WTC11 (cell line): ENCODE results near the gene CPN1. TPM values are rescaled to one million over a fixed set of nuclear protein-coding genes. Genes with fewer than 3 reads are reported as not detected.
A peak's percentile ranks its signal among the peaks of the same experiment; 100 is the strongest.

ENCODE experiments used
- ATAC-seq: fragments of 200-7000 bp; cut with Tn5 transposase; 2 replicates; pipeline ENCODE4 v1.10.0; 2021; ENCODE audit warnings: mild to moderate bottlenecking, moderate library complexity
- CTCF ChIA-PET: fragments of 300-600 bp; sonication (Branson Sonifier 250); formaldehyde crosslinking; loops from one replicate; lab custom pipeline; 2021; ENCODE audit warnings: antibody characterized with exemption; lab: Charles Lee
- POLR2A ChIA-PET: fragments of 350-600 bp; sonication (Branson Sonifier 250); formaldehyde crosslinking; loops from one replicate; lab custom pipeline; 2021; ENCODE audit warnings: antibody characterized with exemption; lab: Charles Lee
- DNase-seq: peaks from one replicate; pipeline ENCODE4 v3.0.0; 2021; ENCODE audit warnings: low spot score
- H3K27ac Mint-ChIP-seq: 2 replicates; pipeline ENCODE4 v1.8.0; 2021; ENCODE audit warnings: mixed read lengths
- H3K27me3 Mint-ChIP-seq: 2 replicates; pipeline ENCODE4 v1.8.0; 2021; ENCODE audit warnings: low read depth, mild to moderate bottlenecking, moderate library complexity, mixed read lengths
- H3K36me3 Mint-ChIP-seq: 2 replicates; pipeline ENCODE4 v1.8.0; 2021; ENCODE audit warnings: mixed read lengths
- H3K4me1 Mint-ChIP-seq: 2 replicates; pipeline ENCODE4 v1.8.0; 2022; ENCODE audit warnings: mixed read lengths
- H3K4me3 Mint-ChIP-seq: 2 replicates; pipeline ENCODE4 v1.8.0; 2021; ENCODE audit warnings: mild to moderate bottlenecking, moderate library complexity, mixed read lengths
- H3K9me3 Mint-ChIP-seq: 2 replicates; pipeline ENCODE4 v1.8.0; 2021; ENCODE audit warnings: mixed read lengths
- ATF2 ChIP-seq: sonication (generic); formaldehyde crosslinking; IDR thresholded peaks from 2 replicates; pipeline ENCODE4 v1.8.1; 2022; ENCODE audit warnings: low read depth, missing genetic modification reagents, borderline replicate concordance
- ATF6 ChIP-seq: sonication (generic); formaldehyde crosslinking; IDR thresholded peaks from 2 replicates; pipeline ENCODE4 v1.8.1; 2023; ENCODE audit warnings: mild to moderate bottlenecking, missing genetic modification reagents
- CBFB ChIP-seq: sonication (generic); formaldehyde crosslinking; IDR thresholded peaks from 2 replicates; pipeline ENCODE4 v1.8.1; 2022; ENCODE audit warnings: mild to moderate bottlenecking, low read depth, missing genetic modification reagents
- CDX4 ChIP-seq: fragments of 250-450 bp; sonication (Bioruptor Pico); IDR thresholded peaks from 2 replicates; pipeline ENCODE4 v1.9.0; 2021; ENCODE audit warnings: moderate library complexity, mild to moderate bottlenecking, inconsistent platforms, borderline replicate concordance
- E2F1 ChIP-seq: sonication (generic); formaldehyde crosslinking; IDR thresholded peaks from 2 replicates; pipeline ENCODE4 v1.8.0; 2022; ENCODE audit warnings: mild to moderate bottlenecking, missing genetic modification reagents
- ELF4 ChIP-seq: sonication (generic); formaldehyde crosslinking; IDR thresholded peaks from 2 replicates; pipeline ENCODE4 v1.8.1; 2022; ENCODE audit warnings: low read depth, mild to moderate bottlenecking, moderate library complexity, missing genetic modification reagents
- ESRRA ChIP-seq: sonication (generic); formaldehyde crosslinking; IDR thresholded peaks from 2 replicates; pipeline ENCODE4 v1.8.1; 2022; ENCODE audit warnings: mild to moderate bottlenecking, missing genetic modification reagents, borderline replicate concordance
- FOXK1 ChIP-seq: sonication (generic); formaldehyde crosslinking; IDR thresholded peaks from 2 replicates; pipeline ENCODE4 v1.8.0; 2022; ENCODE audit warnings: mild to moderate bottlenecking, moderate library complexity, missing genetic modification reagents
- JUN ChIP-seq: sonication (generic); formaldehyde crosslinking; IDR thresholded peaks from 2 replicates; pipeline ENCODE4 v1.8.0; 2023; ENCODE audit warnings: mild to moderate bottlenecking, missing genetic modification reagents
- MAX ChIP-seq: sonication (generic); formaldehyde crosslinking; IDR thresholded peaks from 2 replicates; pipeline ENCODE4 v1.8.0; 2022; ENCODE audit warnings: mild to moderate bottlenecking, missing genetic modification reagents
- MXD4 ChIP-seq: fragments of 250-450 bp; sonication (Bioruptor Pico); IDR thresholded peaks from 2 replicates; pipeline ENCODE4 v1.8.0; 2021; ENCODE audit warnings: mild to moderate bottlenecking, moderate library complexity, borderline replicate concordance
- SMAD3 ChIP-seq: sonication (generic); formaldehyde crosslinking; IDR thresholded peaks from 2 replicates; pipeline ENCODE4 v1.8.0; 2022; ENCODE audit warnings: missing genetic modification reagents, mild to moderate bottlenecking, borderline replicate concordance
- TP53 ChIP-seq: sonication (generic); formaldehyde crosslinking; IDR thresholded peaks from 2 replicates; pipeline ENCODE4 v1.8.1; 2023; ENCODE audit warnings: mild to moderate bottlenecking, missing genetic modification reagents
- ZBTB43 ChIP-seq: sonication (generic); formaldehyde crosslinking; IDR thresholded peaks from 2 replicates; pipeline ENCODE4 v1.8.1; 2023; ENCODE audit warnings: mild to moderate bottlenecking, missing genetic modification reagents
- ZNF121 ChIP-seq: sonication (generic); formaldehyde crosslinking; IDR thresholded peaks from 2 replicates; pipeline ENCODE4 v1.8.0; 2023; ENCODE audit warnings: missing genetic modification reagents
- ZNF232 ChIP-seq: sonication (generic); formaldehyde crosslinking; IDR thresholded peaks from 2 replicates; pipeline ENCODE4 v1.8.0; 2022; ENCODE audit warnings: mild to moderate bottlenecking, missing genetic modification reagents
- ZNF281 ChIP-seq: sonication (generic); formaldehyde crosslinking; IDR thresholded peaks from 2 replicates; pipeline ENCODE4 v1.8.0; 2023; ENCODE audit warnings: mild to moderate bottlenecking, missing genetic modification reagents
- ZNF396 ChIP-seq: fragments of 250-450 bp; sonication (Bioruptor Pico); IDR thresholded peaks from 2 replicates; pipeline ENCODE4 v1.8.0; 2021; ENCODE audit warnings: mild to moderate bottlenecking, moderate library complexity, borderline replicate concordance
- ZNF423 ChIP-seq: fragments of 250-450 bp; sonication (Bioruptor Pico); IDR thresholded peaks from 2 replicates; pipeline ENCODE4 v2.1.2; 2022; ENCODE audit warnings: mild to moderate bottlenecking, moderate library complexity
- total RNA-seq: library from RNA; stranded (reverse); gene quantifications from 3 replicates; pipeline ENCODE4 v1.2.3, GENCODE V29; 2021

The CPN1 gene
- total RNA-seq, 1 experiment from 2014 or later = 0.42 TPM

GRCh38 chr10:100119726-100120125 lies 38.1 kb upstream of the CPN1 start:
- no peak for TF ChIP-seq FOXK1 (CRISPR knock-in tag)
- no peak for TF ChIP-seq MAX
- TF ChIP-seq E2F1 (CRISPR knock-in tag) = no peak
- TF ChIP-seq ATF2 (CRISPR knock-in tag) = no peak
- TF ChIP-seq JUN (CRISPR knock-in tag) = no peak
- no peak for TF ChIP-seq ELF4 (CRISPR knock-in tag)
- no peaks in the 10 kb centered on the region for H3K9me3 Mint-ChIP-seq
- ATAC-seq (no peak), DNase-seq (no peak)
- H3K4me3 Mint-ChIP-seq = no peak overlapping the region
- ChIA-PET POLR2A (no interaction called here), CTCF (no interaction called here)
- no peaks in the 10 kb centered on the region for H3K4me1 Mint-ChIP-seq
- H3K27me3 Mint-ChIP-seq = no peaks in the 10 kb centered on the region
- H3K27ac Mint-ChIP-seq = no peak overlapping the region
- no peaks in the 10 kb centered on the region for H3K36me3 Mint-ChIP-seq

GRCh38 chr10:100114976-100115770 lies 33.5 kb upstream of the CPN1 start:
- Mint-ChIP-seq H3K27me3 (peaks cover 8% of the 10 kb centered on the region; the same call in 1 of the 2 replicates), H3K4me3 (peak overlapping the region; percentile 40), H3K36me3 (no peaks in the 10 kb centered on the region), H3K4me1 (peaks cover 5% of the 10 kb centered on the region), H3K27ac (no peak overlapping the region), H3K9me3 (no peaks in the 10 kb centered on the region)
- ChIA-PET CTCF (interaction anchor here (0.7 to 1.7 kb wide), 3 partner anchors 69 to 1958 kb away, joined by 4 to 6 read pairs (median 5); no protein-coding TSS in a partner anchor), POLR2A (interaction anchor here (0.6 to 0.7 kb wide), 3 partner anchors 93 to 201 kb away, joined by 3 to 9 read pairs (median 3); no protein-coding TSS in a partner anchor)
- peak; percentile 49 for ATAC-seq
- TF ChIP-seq FOXK1 (CRISPR knock-in tag) (no peak), ATF6 (CRISPR knock-in tag) (no peak), JUN (CRISPR knock-in tag) (no peak), SMAD3 (CRISPR knock-in tag) (no peak), MAX (no peak), ZNF396 (CRISPR knock-in tag) (no peak), ZBTB43 (CRISPR knock-in tag) (no peak), MXD4 (CRISPR knock-in tag) (no peak), ZNF121 (no peak), ZNF232 (CRISPR knock-in tag) (no peak)
- peak; percentile 41 for DNase-seq

- no peak for ATAC-seq
- ChIA-PET POLR2A (interaction anchor here (0.7 kb wide), 1 partner anchor 201 kb away, joined by 9 read pairs; no protein-coding TSS in a partner anchor), CTCF (interaction anchor here (1.3 to 1.7 kb wide), 2 partner anchors 69 to 268 kb away, joined by 5 to 6 read pairs; no protein-coding TSS in a partner anchor)
- H3K27me3 Mint-ChIP-seq = peaks cover 8% of the 10 kb centered on the region; the same call in 1 of the 2 replicates
- H3K4me3 Mint-ChIP-seq = no peak overlapping the region; the same call in 1 of the 2 replicates
- no peak for DNase-seq
- H3K4me1 Mint-ChIP-seq = peaks cover 13% of the 10 kb centered on the region
- H3K27ac Mint-ChIP-seq = no peak overlapping the region
- H3K36me3 Mint-ChIP-seq = no peaks in the 10 kb centered on the region
- H3K9me3 Mint-ChIP-seq = no peaks in the 10 kb centered on the region
- TF ChIP-seq ZNF281 (CRISPR knock-in tag) (no peak), JUN (CRISPR knock-in tag) (no peak), ESRRA (no peak), CDX4 (no peak), ZNF423 (CRISPR knock-in tag) (no peak), CBFB (CRISPR knock-in tag) (no peak), TP53 (CRISPR knock-in tag) (no peak)
Observed at GRCh38 chr10:100114460-100114859, 32.8 kb upstream of the CPN1 start.
